ENCODE measurements around the gene APC2. TPM values are rescaled to one million over a fixed set of nuclear protein-coding genes. Genes with fewer than 3 reads are reported as not detected.

APC2 gene
- total and polyA plus RNA-seq, 7 experiments from 2014 or later: 0.01 to 0.24 (median 0.07) TPM

- H3K27me3 ChIP-seq (ENCODE audit: control insufficient read depth in 2 of 2, insufficient read depth in 2 of 2, low read length in 2 of 2): no peaks in the 10 kb centered on the region
- POLR2A ChIA-PET: no interaction called here
- H3K4me3 Mint-ChIP-seq: no peak overlapping the region
Measured at GRCh38 chr19:1487576-1488281, 37.8 kb downstream of the APC2 start.

GRCh38 chr19:1488282-1488601 lies 38.3 kb downstream of the APC2 start:
- no peak overlapping the region for H3K27ac ChIP-seq (ENCODE audit: low read depth, low read length)
- POLR2A ChIA-PET: interaction anchor here (0.7 kb wide), 1 partner anchor 411 kb away, joined by 4 read pairs; no protein-coding TSS in a partner anchor
- H3K36me3 ChIP-seq (ENCODE audit: control insufficient read depth in 2 of 3, insufficient read depth in 3 of 3, low read length in 3 of 3): no peaks in the 10 kb centered on the region
- peaks cover 0 to 2% (median 0%) of the 10 kb centered on the region in 11 donors for H3K9me3 Mint-ChIP-seq
- H3K4me1 Mint-ChIP-seq: peaks cover 7 to 17% (median 15%) of the 10 kb centered on the region in 7 donors
- H3K27ac Mint-ChIP-seq: no peak overlapping the region
- H3K27me3 ChIP-seq (ENCODE audit: control insufficient read depth in 2 of 2, insufficient read depth in 2 of 2, low read length in 2 of 2): no peaks in the 10 kb centered on the region
- intact Hi-C loops (cut with micrococcal nuclease): no loop called here
- ATAC-seq (no peak), DNase-seq (no peak)
- no peak overlapping the region for H3K4me3 Mint-ChIP-seq
- peaks cover 9 to 10% of the 10 kb centered on the region in 2 donors for H3K4me1 ChIP-seq (ENCODE audit: control insufficient read depth in 2 of 2, insufficient read depth in 2 of 2, low read length in 2 of 2)
- H3K36me3 Mint-ChIP-seq: no peaks in the 10 kb centered on the region
- no peaks in the 10 kb centered on the region for H3K9me3 ChIP-seq (ENCODE audit: control insufficient read depth in 2 of 3, low read length in 3 of 3)
- CTCF ChIA-PET: interaction anchor here (0.7 kb wide), 1 partner anchor 44 kb away, joined by 3 read pairs; no protein-coding TSS in a partner anchor
- H3K27me3 Mint-ChIP-seq: peaks cover 0 to 14% (median 0%) of the 10 kb centered on the region in 5 donors
- H3K4me3 ChIP-seq (ENCODE audit: low read length): no peak overlapping the region

More at GRCh38 chr19:1487576-1488281, 37.8 kb downstream of the APC2 start:
- H3K27me3 Mint-ChIP-seq: peaks cover 0 to 14% (median 0%) of the 10 kb centered on the region in 5 donors
- no peak overlapping the region for H3K4me3 ChIP-seq (ENCODE audit: low read length)
- intact Hi-C loops (cut with micrococcal nuclease): no loop called here
- no peak for DNase-seq
- no peak for ATAC-seq
- no peak overlapping the region for H3K27ac Mint-ChIP-seq
- H3K36me3 Mint-ChIP-seq: no peaks in the 10 kb centered on the region
- CTCF ChIA-PET: no interaction called here
- no peaks in the 10 kb centered on the region for H3K9me3 ChIP-seq (ENCODE audit: control insufficient read depth in 2 of 3, low read length in 3 of 3)
- H3K4me1 ChIP-seq (ENCODE audit: control insufficient read depth in 2 of 2, insufficient read depth in 2 of 2, low read length in 2 of 2): peaks cover 9 to 10% of the 10 kb centered on the region in 2 donors
- no peaks in the 10 kb centered on the region for H3K36me3 ChIP-seq (ENCODE audit: control insufficient read depth in 2 of 3, insufficient read depth in 3 of 3, low read length in 3 of 3)
- peaks cover 0 to 2% (median 0%) of the 10 kb centered on the region in 11 donors for H3K9me3 Mint-ChIP-seq
- H3K4me1 Mint-ChIP-seq: peaks cover 7 to 17% (median 15%) of the 10 kb centered on the region in 7 donors
- H3K27ac ChIP-seq (ENCODE audit: low read depth, low read length): no peak overlapping the region

- no peak for ATAC-seq
- Histone ChIP-seq H3K27me3 (ENCODE audit: control insufficient read depth in 2 of 2, insufficient read depth in 2 of 2, low read length in 2 of 2) (no peaks in the 10 kb centered on the region), H3K4me3 (ENCODE audit: low read length) (peak overlapping the region; percentile 77), H3K27ac (ENCODE audit: low read depth, low read length) (peak overlapping the region; percentile 63), H3K4me1 (ENCODE audit: control insufficient read depth in 2 of 2, insufficient read depth in 2 of 2, low read length in 2 of 2) (peaks cover 9 to 10% of the 10 kb centered on the region in 2 donors), H3K36me3 (ENCODE audit: control insufficient read depth in 2 of 3, insufficient read depth in 3 of 3, low read length in 3 of 3) (no peaks in the 10 kb centered on the region), H3K9me3 (ENCODE audit: control insufficient read depth in 2 of 3, low read length in 3 of 3) (no peaks in the 10 kb centered on the region)
- CTCF ChIA-PET: no interaction called here
- Mint-ChIP-seq H3K27me3 (peaks cover 0 to 14% (median 0%) of the 10 kb centered on the region in 5 donors), H3K27ac (peak overlapping the region in 7 of 9 donors; percentile 34 to 91 (median 49)), H3K4me1 (peaks cover 7 to 17% (median 15%) of the 10 kb centered on the region in 7 donors), H3K4me3 (peak overlapping the region; percentile 53 to 93 (median 74)), H3K36me3 (no peaks in the 10 kb centered on the region), H3K9me3 (peaks cover 0 to 2% (median 0%) of the 10 kb centered on the region in 11 donors)
- DNase-seq: no peak
- intact Hi-C loops (cut with micrococcal nuclease): loop anchor here (1.0 to 5.0 kb wide), 14 partner anchors 10 to 416 kb away; partner anchors contain the start of genes C19orf25 (in 2 of the 2), UQCR11 (in 2 of the 2), ADAMTSL5 (in 1 of the 2) and ADAT3 (in 1 of the 2)
- POLR2A ChIA-PET: interaction anchor here (0.6 to 1.8 kb wide), 8 partner anchors 13 to 459 kb away, joined by 3 to 6 read pairs (median 4); partner anchors contain the start of genes ABCA7 and MBD3
Measured at GRCh38 chr19:1489463-1490310, 39.8 kb downstream of the APC2 start.

GRCh38 chr19:1490311-1491113 lies 40.6 kb downstream of the APC2 start, which contains the start of gene PCSK4:
TSS of gene PCSK4 (minus strand) at chr19:1490350. CDS start at chr19:1490346, 4 bp downstream.
- Histone ChIP-seq H3K4me3 (ENCODE audit: low read length) (peak within 1 kb of the TSS; percentile 77), H3K4me1 (ENCODE audit: control insufficient read depth in 2 of 2, insufficient read depth in 2 of 2, low read length in 2 of 2) (peaks cover 9 to 10% of the 10 kb centered on the region in 2 donors), H3K9me3 (ENCODE audit: control insufficient read depth in 2 of 3, low read length in 3 of 3) (no peaks in the 10 kb centered on the region), H3K36me3 (ENCODE audit: control insufficient read depth in 2 of 3, insufficient read depth in 3 of 3, low read length in 3 of 3) (no peaks in the 10 kb centered on the region), H3K27ac (ENCODE audit: low read depth, low read length) (peak within 1 kb of the TSS; percentile 63), H3K27me3 (ENCODE audit: control insufficient read depth in 2 of 2, insufficient read depth in 2 of 2, low read length in 2 of 2) (no peaks in the 10 kb centered on the region)
- Mint-ChIP-seq H3K9me3 (peaks cover 0 to 2% (median 0%) of the 10 kb centered on the region in 11 donors), H3K36me3 (no peaks in the 10 kb centered on the region), H3K4me1 (peaks cover 7 to 17% (median 15%) of the 10 kb centered on the region in 7 donors), H3K4me3 (peak within 1 kb of the TSS; percentile 83 to 94 (median 92)), H3K27ac (peak within 1 kb of the TSS; percentile 83 to 96 (median 86)), H3K27me3 (peaks cover 0 to 14% (median 0%) of the 10 kb centered on the region in 5 donors)
- DNase-seq: peak; percentile 84 to 99 (median 98)
- ATAC-seq: peak; percentile 93
- ChIA-PET POLR2A (interaction anchor here (0.6 to 1.8 kb wide), 8 partner anchors 14 to 451 kb away, joined by 3 to 6 read pairs (median 3); partner anchors contain the start of genes ABCA7 and MBD3), CTCF (interaction anchor here (0.6 to 1.0 kb wide), 2 partner anchors 15 to 688 kb away, joined by 3 read pairs; no protein-coding TSS in a partner anchor)
- intact Hi-C loops (cut with micrococcal nuclease): loop anchor here (1.0 to 5.0 kb wide), 14 partner anchors 11 to 415 kb away; partner anchors contain the start of genes C19orf25 (in 2 of the 2), UQCR11 (in 2 of the 2), ADAMTSL5 (in 1 of the 2) and ADAT3 (in 1 of the 2)

- H3K4me3 ChIP-seq (ENCODE audit: low read length): peak within 1 kb of the TSS; percentile 77
- H3K27me3 ChIP-seq (ENCODE audit: control insufficient read depth in 2 of 2, insufficient read depth in 2 of 2, low read length in 2 of 2): no peaks in the 10 kb centered on the region
- H3K27ac ChIP-seq (ENCODE audit: low read depth, low read length): peak within 1 kb of the TSS; percentile 63
- no peak for ATAC-seq
- peak within 1 kb of the TSS; percentile 83 to 94 (median 92) for H3K4me3 Mint-ChIP-seq
- intact Hi-C loops (cut with micrococcal nuclease): loop anchor here (2.0 to 5.0 kb wide), 3 partner anchors 22 to 242 kb away; partner anchors contain the start of genes ADAMTSL5 (in 1 of the 2), MIDN (in 1 of the 2) and UQCR11 (in 1 of the 2)
- peaks cover 0 to 2% (median 0%) of the 10 kb centered on the region in 11 donors for H3K9me3 Mint-ChIP-seq
- no peaks in the 10 kb centered on the region for H3K36me3 Mint-ChIP-seq
- H3K36me3 ChIP-seq (ENCODE audit: control insufficient read depth in 2 of 3, insufficient read depth in 3 of 3, low read length in 3 of 3): no peaks in the 10 kb centered on the region
- peaks cover 7 to 17% (median 15%) of the 10 kb centered on the region in 7 donors for H3K4me1 Mint-ChIP-seq
- ChIA-PET POLR2A (interaction anchor here (0.6 to 1.8 kb wide), 7 partner anchors 15 to 153 kb away, joined by 3 to 6 read pairs (median 3); partner anchors contain the start of gene MBD3), CTCF (interaction anchor here (0.6 to 1.0 kb wide), 2 partner anchors 14 to 689 kb away, joined by 3 read pairs; no protein-coding TSS in a partner anchor)
- peak within 1 kb of the TSS; percentile 83 to 96 (median 86) for H3K27ac Mint-ChIP-seq
- no peak for DNase-seq
- H3K9me3 ChIP-seq (ENCODE audit: control insufficient read depth in 2 of 3, low read length in 3 of 3): no peaks in the 10 kb centered on the region
- peaks cover 0 to 14% (median 0%) of the 10 kb centered on the region in 5 donors for H3K27me3 Mint-ChIP-seq
- peaks cover 9 to 10% of the 10 kb centered on the region in 2 donors for H3K4me1 ChIP-seq (ENCODE audit: control insufficient read depth in 2 of 2, insufficient read depth in 2 of 2, low read length in 2 of 2)
Measured at GRCh38 chr19:1491114-1491848, 41.4 kb downstream of the APC2 start, which contains the start of gene REEP6. TSS of gene REEP6 (plus strand) at chr19:1491181. CDS start at chr19:1491270, 89 bp downstream.

Measured in naive thymus-derived CD4-positive, alpha-beta T cell (primary cell).